Mesenchymal stem cell (in vitro differentiated cells and primary cell): ENCODE results near the gene KIF1B.

ENCODE experiments used
- DNase-seq: peaks from one replicate; pipeline ENCODE4 v3.0.0-alpha.2; 2013
- H2AFZ ChIP-seq: one replicate; pipeline ENCODE4 v1.6.1; 2013; ENCODE audit warnings: low read depth, mild to moderate bottlenecking, control low read depth, inconsistent platforms, low read length, moderate library complexity
- H2AK5ac ChIP-seq: 2 replicates; pipeline ENCODE4 v1.6.1; 2013; ENCODE audit warnings: low read length, moderate library complexity, mild to moderate bottlenecking, inconsistent platforms; ENCODE audit not compliant: severe bottlenecking
- H2BK120ac ChIP-seq: one replicate; pipeline ENCODE4 v1.6.1; 2013; ENCODE audit warnings: low read depth, mild to moderate bottlenecking, inconsistent platforms, low read length, moderate library complexity
- H2BK12ac ChIP-seq, 2 experiments: one replicate each; pipeline ENCODE4 v1.6.1; 2013; ENCODE audit warnings: inconsistent platforms in 2 of 2, low read length in 2 of 2, mild to moderate bottlenecking in 2 of 2, moderate library complexity in 2 of 2, control low read depth in 1 of 2
- H2BK15ac ChIP-seq: one replicate; pipeline ENCODE4 v1.6.1; 2013; ENCODE audit warnings: mild to moderate bottlenecking, low read depth, inconsistent platforms; ENCODE audit not compliant: poor library complexity, severe bottlenecking
- H2BK5ac ChIP-seq: 2 replicates; pipeline ENCODE4 v1.6.1; 2013; ENCODE audit warnings: low read depth, mild to moderate bottlenecking, low read length, control low read depth, inconsistent platforms; ENCODE audit not compliant: poor library complexity, severe bottlenecking
- H3K14ac ChIP-seq, 2 experiments: one replicate each; pipeline ENCODE4 v1.6.1; 2013; ENCODE audit warnings: inconsistent platforms in 2 of 2, low read length in 2 of 2, control low read depth in 1 of 2, mild to moderate bottlenecking in 1 of 2, moderate library complexity in 1 of 2
- H3K18ac ChIP-seq, 2 experiments: one replicate each; pipeline ENCODE4 v1.6.1; 2013; ENCODE audit warnings: inconsistent platforms in 2 of 2, low read length in 2 of 2, control low read depth in 1 of 2, low read depth in 1 of 2, mild to moderate bottlenecking in 1 of 2
- H3K23ac ChIP-seq, 2 experiments: one replicate each; pipeline ENCODE4 v1.6.1; 2013; ENCODE audit warnings: inconsistent platforms in 2 of 2, low read length in 2 of 2, mild to moderate bottlenecking in 2 of 2, moderate library complexity in 2 of 2, control low read depth in 1 of 2
- H3K27ac ChIP-seq: 2 replicates; pipeline ENCODE4 v1.5.1; 2013; ENCODE audit warnings: mild to moderate bottlenecking, moderate library complexity, low read length, control low read depth, inconsistent platforms; ENCODE audit not compliant: poor library complexity, severe bottlenecking
- H3K27me3 ChIP-seq, 2 experiments: 2 replicates each; pipeline versions ENCODE4 v1.6.1 to v1.7.0; 2013; ENCODE audit warnings: low read length in 2 of 2, mild to moderate bottlenecking in 2 of 2, moderate library complexity in 2 of 2, control low read depth in 1 of 2, inconsistent platforms in 1 of 2; ENCODE audit not compliant: control insufficient read depth in 1 of 2, insufficient read depth in 1 of 2
- H3K36me3 ChIP-seq, 2 experiments: 2 replicates each; pipeline versions ENCODE4 v1.6.1 to v1.7.0; 2013; ENCODE audit warnings: low read length in 2 of 2, control low read depth in 1 of 2, inconsistent platforms in 1 of 2, low read depth in 1 of 2, mild to moderate bottlenecking in 1 of 2; ENCODE audit not compliant: insufficient read depth in 2 of 2, control insufficient read depth in 1 of 2
- H3K4ac ChIP-seq, 2 experiments: one replicate each; pipeline ENCODE4 v1.6.1; 2013; ENCODE audit warnings: inconsistent platforms in 2 of 2, low read length in 2 of 2, mild to moderate bottlenecking in 2 of 2, moderate library complexity in 2 of 2, control low read depth in 1 of 2, low read depth in 1 of 2
- H3K4me1 ChIP-seq: 2 replicates; pipeline ENCODE4 v1.6.1; 2013; ENCODE audit warnings: low read depth, low read length, control low read depth; ENCODE audit not compliant: control insufficient read depth, insufficient read depth
- H3K4me2 ChIP-seq: 2 replicates; pipeline ENCODE4 v1.6.1; 2013; ENCODE audit warnings: low read length, mild to moderate bottlenecking, inconsistent platforms; ENCODE audit not compliant: poor library complexity, severe bottlenecking
- H3K4me3 ChIP-seq, 2 experiments: 2 replicates each; pipeline versions ENCODE4 v1.5.1 to v1.7.0; 2013; ENCODE audit warnings: low read length in 2 of 2, mild to moderate bottlenecking in 2 of 2, control low read depth in 1 of 2, low read depth in 1 of 2; ENCODE audit not compliant: insufficient read depth in 1 of 2
- H3K79me1 ChIP-seq: replicated peaks from 2 replicates; pipeline ENCODE4 v1.6.1; 2013; ENCODE audit warnings: mild to moderate bottlenecking, control low read depth, low read length, inconsistent platforms; ENCODE audit not compliant: poor library complexity, severe bottlenecking
- H3K9ac ChIP-seq: 2 replicates; pipeline ENCODE4 v1.7.0; 2013; ENCODE audit warnings: mild to moderate bottlenecking, low read length, moderate library complexity
- H3K9me3 ChIP-seq: 2 replicates; pipeline ENCODE4 v1.7.0; 2013; ENCODE audit warnings: mild to moderate bottlenecking, low read length; ENCODE audit not compliant: control insufficient read depth
- H4K8ac ChIP-seq: one replicate; pipeline ENCODE4 v1.6.1; 2013; ENCODE audit warnings: inconsistent platforms, mild to moderate bottlenecking, low read length, moderate library complexity
- H4K91ac ChIP-seq: one replicate; pipeline ENCODE4 v1.6.1; 2013; ENCODE audit warnings: mild to moderate bottlenecking, low read length, inconsistent platforms
- WGBS: methylation state at CpG from one replicate; pipeline ENCODE4 v1.1.7; 2013; ENCODE audit warnings: mixed read lengths; 5-methylcytosine and 5-hydroxymethylcytosine counted together

Gene KIF1B

DNA sequence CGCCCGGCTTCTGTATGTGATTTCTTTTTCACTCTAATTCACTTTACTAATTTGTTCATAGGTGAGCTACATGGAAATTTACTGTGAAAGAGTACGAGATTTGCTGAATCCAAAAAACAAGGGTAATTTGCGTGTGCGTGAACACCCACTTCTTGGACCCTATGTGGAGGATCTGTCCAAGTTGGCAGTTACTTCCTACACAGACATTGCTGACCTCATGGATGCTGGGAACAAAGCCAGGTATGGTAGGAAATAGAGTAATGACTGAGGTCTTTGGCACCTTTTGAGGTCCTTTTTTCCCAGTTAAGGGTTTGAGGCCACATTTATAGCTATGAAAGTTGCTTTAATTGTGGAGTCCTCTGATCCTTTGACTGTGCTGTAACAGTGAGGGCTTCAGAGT, 56.9 kb downstream of the KIF1B start:
- Histone ChIP-seq H3K23ac (no peak overlapping the region), H2BK5ac (no peak overlapping the region), H3K79me1 (peaks cover 7% of the 10 kb centered on the region), H2AFZ (no peak overlapping the region), H4K91ac (no peak overlapping the region), H3K36me3 (peaks cover 19 to 77% of the 10 kb centered on the region in 2 experiments), H3K18ac (no peak overlapping the region), H3K4me1 (peaks cover 1% of the 10 kb centered on the region), H3K9ac (no peak overlapping the region), H3K27me3 (no peaks in the 10 kb centered on the region), H2AK5ac (no peak overlapping the region), H2BK120ac (no peak overlapping the region), H2BK15ac (no peak overlapping the region), H3K4ac (no peak overlapping the region), H3K27ac (no peak overlapping the region), H2BK12ac (no peak overlapping the region), H3K4me2 (no peak overlapping the region), H3K4me3 (no peak overlapping the region), H4K8ac (no peak overlapping the region), H3K14ac (no peak overlapping the region), H3K9me3 (no peaks in the 10 kb centered on the region)
- WGBS = over 99% methylated on average over 3 of the region's 5 CpGs
- no peak for DNase-seq

DNA sequence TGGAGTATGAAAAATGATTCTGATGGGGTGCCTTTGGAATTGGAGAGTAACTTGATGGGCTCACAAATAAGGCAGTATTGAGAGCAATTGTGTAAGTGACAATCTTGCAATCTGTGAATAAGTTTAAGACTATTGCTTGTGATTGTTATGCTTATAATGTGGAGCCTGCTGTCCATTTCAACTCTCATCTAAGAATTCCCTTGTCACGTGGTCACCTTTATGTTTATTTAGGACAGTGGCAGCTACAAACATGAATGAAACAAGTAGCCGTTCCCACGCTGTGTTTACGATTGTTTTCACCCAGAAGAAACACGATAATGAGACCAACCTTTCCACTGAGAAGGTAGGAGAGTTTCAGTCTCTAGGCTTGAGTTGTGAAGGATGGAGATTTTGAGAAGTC, 57.6 kb downstream of the KIF1B start:
- H4K91ac ChIP-seq = no peak overlapping the region
- no peak overlapping the region for H3K14ac ChIP-seq
- peaks cover 1% of the 10 kb centered on the region for H3K4me1 ChIP-seq
- 95% methylated on average over 5 of the region's 5 CpGs for WGBS
- H2BK12ac ChIP-seq = no peak overlapping the region
- no peaks in the 10 kb centered on the region for H3K9me3 ChIP-seq
- H2BK120ac ChIP-seq = no peak overlapping the region
- no peak for DNase-seq
- H3K27me3 ChIP-seq = no peaks in the 10 kb centered on the region
- H2BK5ac ChIP-seq = no peak overlapping the region
- no peak overlapping the region for H3K27ac ChIP-seq
- no peak overlapping the region for H3K23ac ChIP-seq
- no peak overlapping the region for H3K18ac ChIP-seq
- H3K36me3 ChIP-seq = peaks cover 17 to 76% of the 10 kb centered on the region in 2 experiments
- H3K4me3 ChIP-seq = no peak overlapping the region
- H3K9ac ChIP-seq = no peak overlapping the region
- H2AFZ ChIP-seq = no peak overlapping the region
- H3K4ac ChIP-seq = no peak overlapping the region
- H2BK15ac ChIP-seq = no peak overlapping the region
- H4K8ac ChIP-seq = no peak overlapping the region
- H2AK5ac ChIP-seq = no peak overlapping the region
- H3K79me1 ChIP-seq = peaks cover 7% of the 10 kb centered on the region
- H3K4me2 ChIP-seq = no peak overlapping the region

DNA sequence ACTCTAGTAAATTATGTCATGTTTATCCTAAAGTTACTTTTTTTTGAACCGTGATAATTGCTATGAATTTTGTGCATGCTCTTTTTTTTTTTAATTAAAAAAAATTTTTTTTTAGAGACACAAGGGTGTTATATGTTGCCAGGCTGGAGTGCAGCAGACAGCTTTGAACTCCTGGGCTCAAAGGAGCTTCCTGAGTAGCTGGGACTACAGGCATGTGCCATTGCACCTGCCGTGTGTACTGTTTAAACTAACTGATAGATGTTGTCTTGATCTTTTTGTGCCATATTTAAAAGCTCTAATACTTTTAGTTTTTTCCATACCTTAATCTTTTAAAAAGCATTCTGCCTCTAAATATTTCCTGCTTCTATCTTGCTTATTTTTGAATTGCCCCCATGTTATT, 60.7 kb downstream of the KIF1B start:
- Histone ChIP-seq H3K4ac (no peak overlapping the region), H2BK12ac (no peak overlapping the region), H3K27ac (no peak overlapping the region), H4K8ac (no peak overlapping the region), H3K79me1 (peaks cover 4% of the 10 kb centered on the region), H3K18ac (no peak overlapping the region), H3K4me3 (no peak overlapping the region), H3K4me2 (no peak overlapping the region), H3K36me3 (peaks cover 9 to 73% of the 10 kb centered on the region in 2 experiments), H3K9me3 (no peaks in the 10 kb centered on the region), H2BK120ac (no peak overlapping the region), H2AK5ac (no peak overlapping the region), H3K14ac (no peak overlapping the region), H3K23ac (no peak overlapping the region), H3K27me3 (no peaks in the 10 kb centered on the region), H3K4me1 (no peaks in the 10 kb centered on the region), H3K9ac (no peak overlapping the region), H4K91ac (no peak overlapping the region), H2BK15ac (no peak overlapping the region), H2BK5ac (no peak overlapping the region), H2AFZ (no peak overlapping the region)
- no peak for DNase-seq
- WGBS = no CpG with 5 or more reads among the region's 2 CpGs

DNA sequence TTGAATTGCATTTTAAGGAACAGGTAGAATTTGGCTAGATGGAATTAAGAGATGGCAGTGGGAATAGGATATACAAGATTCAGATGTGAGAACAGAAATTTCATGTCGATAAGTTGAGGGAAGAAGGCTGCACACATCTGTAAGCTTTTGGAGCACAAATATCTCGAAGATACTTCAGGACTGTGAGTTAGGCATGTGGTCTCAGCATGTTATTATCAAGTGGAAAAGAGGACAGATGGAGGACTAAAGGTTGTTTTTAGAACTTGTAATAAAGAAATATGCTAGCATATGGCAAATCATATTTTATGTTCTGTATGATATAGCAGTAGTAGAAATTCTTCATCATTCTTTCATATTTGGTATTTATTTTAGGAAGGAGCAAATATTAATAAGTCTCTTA, 61.5 kb downstream of the KIF1B start:
- H3K4me1 ChIP-seq = no peaks in the 10 kb centered on the region
- no peak for DNase-seq
- no peaks in the 10 kb centered on the region for H3K9me3 ChIP-seq
- H3K9ac ChIP-seq = no peak overlapping the region
- no peak overlapping the region for H2AK5ac ChIP-seq
- H3K79me1 ChIP-seq = peaks cover 4% of the 10 kb centered on the region
- H2BK5ac ChIP-seq = no peak overlapping the region
- no peak overlapping the region for H2BK12ac ChIP-seq
- H3K14ac ChIP-seq = no peak overlapping the region
- H3K4ac ChIP-seq = no peak overlapping the region
- H3K18ac ChIP-seq = no peak overlapping the region
- H3K4me3 ChIP-seq = no peak overlapping the region
- H3K23ac ChIP-seq = no peak overlapping the region
- H2BK120ac ChIP-seq = no peak overlapping the region
- H2AFZ ChIP-seq = no peak overlapping the region
- H3K27me3 ChIP-seq = no peaks in the 10 kb centered on the region
- H3K27ac ChIP-seq = no peak overlapping the region
- H3K36me3 ChIP-seq = peaks cover 12 to 72% of the 10 kb centered on the region in 2 experiments
- H3K4me2 ChIP-seq = no peak overlapping the region
- H4K8ac ChIP-seq = no peak overlapping the region
- 97% methylated on average over 2 of the region's 2 CpGs for WGBS
- no peak overlapping the region for H4K91ac ChIP-seq
- no peak overlapping the region for H2BK15ac ChIP-seq
